Measurements from ENCODE around the gene GRAMD1B.

GRAMD1B gene

GRCh38 chr11:123653483-123653826 is 223.4 kb downstream of the GRAMD1B start:
- no peak overlapping the region for H3K4me3 ChIP-seq (replicated peaks; ENCODE audit: insufficient read depth, low read length)
- no peak overlapping the region for H3K27ac ChIP-seq (replicated peaks)
- no peak for TF ChIP-seq SPI1 (IDR thresholded peaks at IDR 0.05; ENCODE audit: borderline replicate concordance, low read depth)
- H3K27me3 ChIP-seq (ENCODE audit: insufficient read depth, poor library complexity, severe bottlenecking): peaks cover 24% of the 10 kb centered on the region
- no peak for DNase-seq (ENCODE audit: low read depth in 1 of 2, low spot score in 1 of 2)

- DNase-seq (ENCODE audit: low read depth in 1 of 2, low spot score in 1 of 2): no peak
- H3K27me3 ChIP-seq (ENCODE audit: insufficient read depth, poor library complexity, severe bottlenecking): peaks cover 24% of the 10 kb centered on the region
Observed at GRCh38 chr11:123653827-123654565, 223.9 kb downstream of the GRAMD1B start.

GRCh38 chr11:123654566-123655081 is 224.6 kb downstream of the GRAMD1B start, which contains the start of gene SCN3B:
SCN3B (minus strand) TSS chr11:123654624; CDS start chr11:123653801, 823 bp downstream.
- H3K27ac ChIP-seq (replicated peaks): no peak within 1 kb of the TSS
- H3K4me3 ChIP-seq (replicated peaks; ENCODE audit: insufficient read depth, low read length): peak within 1 kb of the TSS; percentile 16; the same call in 1 of the 2 replicates
- H3K27me3 ChIP-seq (ENCODE audit: insufficient read depth, poor library complexity, severe bottlenecking): peaks cover 24% of the 10 kb centered on the region
- no peak for DNase-seq (ENCODE audit: low read depth in 1 of 2, low spot score in 1 of 2)
- no peak for TF ChIP-seq SPI1 (IDR thresholded peaks at IDR 0.05; ENCODE audit: borderline replicate concordance, low read depth)
- TF ChIP-seq CTCF (IDR thresholded peaks at IDR 0.05; ENCODE audit: insufficient read depth, low read length): no peak
- TF ChIP-seq GABPA (IDR thresholded peaks at IDR 0.05; ENCODE audit: low read depth): no peak
- TF ChIP-seq REST (IDR thresholded peaks at IDR 0.05; ENCODE audit: insufficient replicate concordance, low read depth): no peak
- TF ChIP-seq POLR2AphosphoS5 (IDR thresholded peaks at IDR 0.05; ENCODE audit: low read depth): no peak

More at GRCh38 chr11:123653827-123654565, 223.9 kb downstream of the GRAMD1B start:
- Histone ChIP-seq H3K4me3 (replicated peaks; ENCODE audit: insufficient read depth, low read length) (peak overlapping the region; percentile 16; the same call in 1 of the 2 replicates), H3K27ac (replicated peaks) (no peak overlapping the region)
- TF ChIP-seq GABPA (IDR thresholded peaks at IDR 0.05; ENCODE audit: low read depth) (no peak), REST (IDR thresholded peaks at IDR 0.05; ENCODE audit: insufficient replicate concordance, low read depth) (peak; percentile 96)

- no peak for DNase-seq (ENCODE audit: low read depth in 1 of 2, low spot score in 1 of 2)
- Histone ChIP-seq H3K27ac (replicated peaks) (no peak overlapping the region), H3K27me3 (ENCODE audit: insufficient read depth, poor library complexity, severe bottlenecking) (peaks cover 8% of the 10 kb centered on the region), H3K4me3 (replicated peaks; ENCODE audit: insufficient read depth, low read length) (no peak overlapping the region)
- TF ChIP-seq POLR2AphosphoS5 (IDR thresholded peaks at IDR 0.05; ENCODE audit: low read depth): no peak
- TF ChIP-seq GABPA (IDR thresholded peaks at IDR 0.05; ENCODE audit: low read depth): no peak
- no peak for TF ChIP-seq CTCF (IDR thresholded peaks at IDR 0.05; ENCODE audit: insufficient read depth, low read length)
- TF ChIP-seq REST (IDR thresholded peaks at IDR 0.05; ENCODE audit: insufficient replicate concordance, low read depth): no peak
- TF ChIP-seq SPI1 (IDR thresholded peaks at IDR 0.05; ENCODE audit: borderline replicate concordance, low read depth): no peak
Observed at GRCh38 chr11:123659311-123659710, 229.2 kb downstream of the GRAMD1B start.
